HepG2 (cell line): ENCODE data around the gene CSF1R. TPM values are rescaled to one million over a fixed set of nuclear protein-coding genes. Genes with fewer than 3 reads are reported as not detected.

Experiments used
- AGO2 ChIP-seq: fragments of 200-400 bp; formaldehyde crosslinking; optimal IDR thresholded peaks from 2 replicates; pipeline ENCODE3; 2017; ENCODE audit warnings: mild to moderate bottlenecking, low read depth, low read length, moderate library complexity
- ARNT2 ChIP-seq: sonication (generic); formaldehyde crosslinking; IDR thresholded peaks from 2 replicates; pipeline ENCODE4 v1.8.0; 2022; ENCODE audit warnings: mild to moderate bottlenecking, low read depth, missing genetic modification reagents, moderate library complexity
- CCDC6 ChIP-seq: sonication (generic); formaldehyde crosslinking; IDR thresholded peaks from 2 replicates; pipeline ENCODE4 v1.8.1; 2022; ENCODE audit warnings: mild to moderate bottlenecking, missing genetic modification reagents, moderate library complexity
- CHD4 ChIP-seq: fragments of 200-600 bp; sonication (generic); IDR thresholded peaks from 2 replicates; pipeline ENCODE4 v1.7.0; 2017; ENCODE audit warnings: mild to moderate bottlenecking, low read length, borderline replicate concordance
- ESRRA ChIP-seq: sonication (generic); formaldehyde crosslinking; IDR thresholded peaks from 2 replicates; pipeline ENCODE4 v1.5.1; 2020; ENCODE audit warnings: mild to moderate bottlenecking, low read depth, missing genetic modification reagents
- FOSL1 ChIP-seq: sonication (generic); formaldehyde crosslinking; IDR thresholded peaks from 2 replicates; pipeline ENCODE4 v1.9.0; 2021; ENCODE audit warnings: missing genetic modification reagents, borderline replicate concordance
- HDAC2 ChIP-seq: sonication (generic); formaldehyde crosslinking; IDR thresholded peaks from 2 replicates; pipeline ENCODE4 v1.4.0; 2020; ENCODE audit warnings: missing genetic modification reagents
- MAFF ChIP-seq: IDR thresholded peaks from 2 replicates; pipeline ENCODE4 v1.6.1; 2011; ENCODE audit warnings: low read depth, low read length, improper control_type of control experiment
- NCOA1 ChIP-seq: sonication (generic); formaldehyde crosslinking; IDR thresholded peaks from 2 replicates; pipeline ENCODE4 v1.9.0; 2021; ENCODE audit warnings: missing genetic modification reagents
- NCOR1 ChIP-seq: fragments of 200-600 bp; sonication (generic); IDR thresholded peaks from 2 replicates; pipeline ENCODE4 v1.7.0; 2017; ENCODE audit warnings: antibody characterized with exemption, low read length, borderline replicate concordance
- PAX8 ChIP-seq: sonication (generic); formaldehyde crosslinking; IDR thresholded peaks from 2 replicates; pipeline ENCODE4 v1.8.0; 2022; ENCODE audit warnings: mild to moderate bottlenecking, missing genetic modification reagents, borderline replicate concordance
- STAT5B ChIP-seq: sonication (generic); formaldehyde crosslinking; IDR thresholded peaks from 2 replicates; pipeline ENCODE4 v1.4.0; 2020; ENCODE audit warnings: missing genetic modification reagents
- THRA ChIP-seq: sonication (generic); formaldehyde crosslinking; IDR thresholded peaks from 2 replicates; pipeline ENCODE4 v1.4.0; 2020; ENCODE audit warnings: missing genetic modification reagents, borderline replicate concordance
- YY1 ChIP-seq: IDR thresholded peaks from 2 replicates; pipeline ENCODE4 v1.6.1; 2011; ENCODE audit warnings: low read length, low read depth, moderate library complexity, mild to moderate bottlenecking; ENCODE audit not compliant: insufficient read depth, insufficient replicate concordance
- ZNF34 ChIP-seq: sonication (generic); formaldehyde crosslinking; IDR thresholded peaks from 2 replicates; pipeline ENCODE4 v1.4.0; 2020; ENCODE audit warnings: mild to moderate bottlenecking, missing genetic modification reagents, borderline replicate concordance
- ZNF441 ChIP-seq: sonication (generic); formaldehyde crosslinking; IDR thresholded peaks from 2 replicates; pipeline ENCODE4 v1.7.0; 2021; ENCODE audit warnings: missing genetic modification reagents, borderline replicate concordance
- ZNF709 ChIP-seq: sonication (generic); formaldehyde crosslinking; IDR thresholded peaks from 2 replicates; pipeline ENCODE4 v1.5.0; 2020; ENCODE audit warnings: mild to moderate bottlenecking, missing genetic modification reagents
- ZUFSP ChIP-seq: sonication (generic); formaldehyde crosslinking; IDR thresholded peaks from 2 replicates; pipeline ENCODE4 v1.9.0; 2021; ENCODE audit warnings: missing genetic modification reagents, mild to moderate bottlenecking, borderline replicate concordance
- polyA plus RNA-seq, 8 experiments: library from polyadenylated mRNA; depleted of rRNA in 3 of 8; stranded (reverse) in 7 of 8; unstranded in 1 of 8; fragments of >200 nt; fragmentation: Illumina TruSeq in 4 of 8; extraction: Trizol in 4 of 8; gene quantifications; 2 replicates each; pipeline versions ENCODE4 v1.2.1 to v1.2.3, GENCODE V29; 2011 to 2016; ENCODE audit warnings: low read depth in 4 of 8, missing spikeins in 1 of 8, mixed read lengths in 1 of 8; ENCODE audit not compliant: insufficient read depth in 1 of 8
- total RNA-seq, 5 experiments: library from RNA; depleted of rRNA; stranded (reverse); fragments of >200 nt; fragmentation: Illumina TruSeq; extraction: Trizol; gene quantifications; 2 replicates each; pipeline ENCODE4 v1.2.3, GENCODE V29; 2016; ENCODE audit warnings: low read depth in 1 of 5
- TF ChIP-seq, protein P1 (sequence below): sonication (generic); formaldehyde crosslinking; IDR thresholded peaks from 2 replicates; pipeline ENCODE4 v1.5.0; 2020; ENCODE audit warnings: missing genetic modification reagents, mild to moderate bottlenecking, borderline replicate concordance
- TF ChIP-seq, protein P2 (sequence below): sonication (generic); formaldehyde crosslinking; IDR thresholded peaks from 2 replicates; pipeline ENCODE4 v1.4.0; 2020; ENCODE audit warnings: low read depth, mild to moderate bottlenecking, missing genetic modification reagents
- TF ChIP-seq, protein P3 (sequence below): sonication (generic); formaldehyde crosslinking; IDR thresholded peaks from 2 replicates; pipeline ENCODE4 v1.5.0; 2020; ENCODE audit warnings: mild to moderate bottlenecking, missing genetic modification reagents, moderate library complexity

Gene CSF1R
- total and polyA plus RNA-seq, 2 of the 13 experiments (the other 11 are each of a cell fraction or from before 2014, with no cell fraction given): 0.01 TPM; not detected in 1

- TF ChIP-seq, protein P1, sequence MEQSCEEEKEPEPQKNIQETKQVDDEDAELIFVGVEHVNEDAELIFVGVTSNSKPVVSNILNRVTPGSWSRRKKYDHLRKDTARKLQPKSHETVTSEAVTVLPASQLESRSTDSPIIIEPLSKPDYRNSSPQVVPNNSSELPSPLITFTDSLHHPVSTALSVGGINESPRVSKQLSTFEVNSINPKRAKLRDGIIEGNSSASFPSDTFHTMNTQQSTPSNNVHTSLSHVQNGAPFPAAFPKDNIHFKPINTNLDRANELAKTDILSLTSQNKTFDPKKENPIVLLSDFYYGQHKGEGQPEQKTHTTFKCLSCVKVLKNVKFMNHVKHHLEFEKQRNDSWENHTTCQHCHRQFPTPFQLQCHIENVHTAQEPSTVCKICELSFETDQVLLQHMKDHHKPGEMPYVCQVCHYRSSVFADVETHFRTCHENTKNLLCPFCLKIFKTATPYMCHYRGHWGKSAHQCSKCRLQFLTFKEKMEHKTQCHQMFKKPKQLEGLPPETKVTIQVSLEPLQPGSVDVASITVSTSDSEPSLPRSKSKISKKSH (CRISPR knock-in tag): peak; percentile 35; the same call in 1 of the 2 replicates
- 0 out of 2 replicates have a peak, but pooled peaks have one; percentile 41 for TF ChIP-seq HDAC2 (CRISPR knock-in tag)
- TF ChIP-seq YY1: peak; percentile 46
- TF ChIP-seq ZNF34 (CRISPR knock-in tag): no peak
- no peak for TF ChIP-seq PAX8 (CRISPR knock-in tag)
- no peak for TF ChIP-seq ZNF709 (CRISPR knock-in tag)
- TF ChIP-seq NCOR1: no peak
- peak; percentile 53; the same call in 1 of the 2 replicates for TF ChIP-seq THRA
- TF ChIP-seq, protein P2, sequence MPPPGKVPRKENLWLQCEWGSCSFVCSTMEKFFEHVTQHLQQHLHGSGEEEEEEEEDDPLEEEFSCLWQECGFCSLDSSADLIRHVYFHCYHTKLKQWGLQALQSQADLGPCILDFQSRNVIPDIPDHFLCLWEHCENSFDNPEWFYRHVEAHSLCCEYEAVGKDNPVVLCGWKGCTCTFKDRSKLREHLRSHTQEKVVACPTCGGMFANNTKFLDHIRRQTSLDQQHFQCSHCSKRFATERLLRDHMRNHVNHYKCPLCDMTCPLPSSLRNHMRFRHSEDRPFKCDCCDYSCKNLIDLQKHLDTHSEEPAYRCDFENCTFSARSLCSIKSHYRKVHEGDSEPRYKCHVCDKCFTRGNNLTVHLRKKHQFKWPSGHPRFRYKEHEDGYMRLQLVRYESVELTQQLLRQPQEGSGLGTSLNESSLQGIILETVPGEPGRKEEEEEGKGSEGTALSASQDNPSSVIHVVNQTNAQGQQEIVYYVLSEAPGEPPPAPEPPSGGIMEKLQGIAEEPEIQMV (CRISPR knock-in tag): 0 out of 2 replicates have a peak, but pooled peaks have one; percentile 42
- TF ChIP-seq AGO2: no peak
- 0 out of 2 replicates have a peak, but pooled peaks have one; percentile 26 for TF ChIP-seq ZNF441 (CRISPR knock-in tag)
- TF ChIP-seq, protein P3, sequence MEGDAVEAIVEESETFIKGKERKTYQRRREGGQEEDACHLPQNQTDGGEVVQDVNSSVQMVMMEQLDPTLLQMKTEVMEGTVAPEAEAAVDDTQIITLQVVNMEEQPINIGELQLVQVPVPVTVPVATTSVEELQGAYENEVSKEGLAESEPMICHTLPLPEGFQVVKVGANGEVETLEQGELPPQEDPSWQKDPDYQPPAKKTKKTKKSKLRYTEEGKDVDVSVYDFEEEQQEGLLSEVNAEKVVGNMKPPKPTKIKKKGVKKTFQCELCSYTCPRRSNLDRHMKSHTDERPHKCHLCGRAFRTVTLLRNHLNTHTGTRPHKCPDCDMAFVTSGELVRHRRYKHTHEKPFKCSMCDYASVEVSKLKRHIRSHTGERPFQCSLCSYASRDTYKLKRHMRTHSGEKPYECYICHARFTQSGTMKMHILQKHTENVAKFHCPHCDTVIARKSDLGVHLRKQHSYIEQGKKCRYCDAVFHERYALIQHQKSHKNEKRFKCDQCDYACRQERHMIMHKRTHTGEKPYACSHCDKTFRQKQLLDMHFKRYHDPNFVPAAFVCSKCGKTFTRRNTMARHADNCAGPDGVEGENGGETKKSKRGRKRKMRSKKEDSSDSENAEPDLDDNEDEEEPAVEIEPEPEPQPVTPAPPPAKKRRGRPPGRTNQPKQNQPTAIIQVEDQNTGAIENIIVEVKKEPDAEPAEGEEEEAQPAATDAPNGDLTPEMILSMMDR (CRISPR knock-in tag): peak; percentile 99
- TF ChIP-seq NCOA1 (CRISPR knock-in tag): no peak
- TF ChIP-seq MAFF: no peak
- TF ChIP-seq ZUFSP (CRISPR knock-in tag): no peak
- 0 out of 2 replicates have a peak, but pooled peaks have one; percentile 53 for TF ChIP-seq ESRRA
- TF ChIP-seq ARNT2 (CRISPR knock-in tag): peak; percentile 67
- TF ChIP-seq CHD4: no peak
- no peak for TF ChIP-seq FOSL1 (CRISPR knock-in tag)
- TF ChIP-seq STAT5B (CRISPR knock-in tag): no peak
- peak; percentile 81 for TF ChIP-seq CCDC6
Measured at GRCh38 chr5:150129813-150130492, 43.6 kb upstream of the CSF1R start (continued).
